K562 (cell line): ENCODE measurements around the gene ADAMTS6. TPM values are rescaled to one million over a fixed set of nuclear protein-coding genes. Genes with fewer than 3 reads are reported as not detected.

Experiments used
- ATAC-seq: fragments of 200-7000 bp; cut with Tn5 transposase; 3 replicates; pipeline ENCODE4 v1.9.1; 2020; ENCODE audit warnings: moderate library complexity
- BruUV-seq: library from RNA; stranded (reverse); fragments of 400-500 nt; replicated peaks from 2 replicates; lab custom pipeline; 2021; lab: Mats Ljungman, UMichigan
- CTCF ChIA-PET: fragments of 300-600 bp; formaldehyde crosslinking; extraction: SDS; loops from one replicate; lab custom pipeline; 2021; ENCODE audit warnings: low intra/inter-chr PET ratio; lab: Yijun Ruan, JAX
- POLR2A ChIA-PET: fragments of 300-600, 350-650 bp; sonication (Branson Sonifier 250); formaldehyde crosslinking; extraction: SDS; loops from one replicate; lab custom pipeline; 2021; ENCODE audit warnings: antibody characterized with exemption, inconsistent platforms; lab: Yijun Ruan, JAX
- DNase-seq, 4 experiments: peaks; one replicate each; pipeline versions ENCODE4 v3.0.0 to v3.0.0-alpha.2; 2011 to 2018; ENCODE audit warnings: low spot score in 3 of 4, mixed read lengths in 3 of 4; ENCODE audit errors: extremely low read depth in 1 of 4
- FAIRE-seq: peaks from 2 replicates; lab custom pipeline; 2011; peaks lifted over from hg19 to GRCh38; lab: Jason Lieb, UNC
- H2AFZ ChIP-seq: 2 replicates; pipeline ENCODE4 v1.6.0; 2011; ENCODE audit warnings: low read depth, low read length, control low read depth, inconsistent platforms
- H3K27ac ChIP-seq: fragments of 200-600 bp; 3 replicates; pipeline ENCODE4 v1.8.0; 2011; ENCODE audit warnings: low read depth, mild to moderate bottlenecking, control low read depth, inconsistent platforms, low read length, moderate library complexity, mixed read lengths; ENCODE audit errors: extremely low read depth
- H3K27me3 ChIP-seq, 2 experiments: fragments of 300-600 bp in 1 of 2; 2 replicates in 1 of 2; 3 replicates in 1 of 2; pipeline versions ENCODE4 v1.6.0 to v1.8.0; 2011; ENCODE audit warnings: inconsistent platforms in 2 of 2, low read length in 2 of 2, mild to moderate bottlenecking in 1 of 2, mixed read lengths in 1 of 2, moderate library complexity in 1 of 2; ENCODE audit not compliant: control insufficient read depth in 2 of 2, insufficient read depth in 2 of 2
- H3K36me3 ChIP-seq: fragments of 300-600 bp; 3 replicates; pipeline ENCODE4 v1.8.0; 2011; ENCODE audit warnings: mild to moderate bottlenecking, low read length, inconsistent platforms; ENCODE audit not compliant: control insufficient read depth, insufficient read depth
- H3K4me1 ChIP-seq, 2 experiments: fragments of 200-600 bp in 1 of 2; replicated peaks in 1 of 2; 2 replicates in 1 of 2; 3 replicates in 1 of 2; pipeline versions ENCODE4 v1.5.1 to v1.8.0; 2011; ENCODE audit warnings: inconsistent platforms in 2 of 2, low read length in 2 of 2, mild to moderate bottlenecking in 1 of 2, mixed read lengths in 1 of 2, moderate library complexity in 1 of 2; ENCODE audit not compliant: control insufficient read depth in 2 of 2, insufficient read depth in 2 of 2
- H3K4me2 ChIP-seq: 2 replicates; pipeline ENCODE4 v1.6.1; 2011; ENCODE audit warnings: low read length, control low read depth, inconsistent platforms, mixed read lengths; ENCODE audit not compliant: insufficient read depth
- H3K4me3 ChIP-seq: fragments of 200-600 bp; sonication (generic), shearing (Covaris generic); 2 replicates; pipeline ENCODE4 v1.5.1; 2016; ENCODE audit warnings: control low read depth, inconsistent platforms
- H3K79me2 ChIP-seq: fragments of 200-600 bp; 3 replicates; pipeline ENCODE4 v1.8.0; 2011; ENCODE audit warnings: low read length, inconsistent platforms; ENCODE audit not compliant: control insufficient read depth, insufficient read depth
- H3K9ac ChIP-seq, 2 experiments: 2 replicates each; pipeline versions ENCODE4 v1.6.0 to v1.6.1; 2011; ENCODE audit warnings: low read depth in 2 of 2, low read length in 2 of 2, control low read depth in 1 of 2, inconsistent platforms in 1 of 2, mild to moderate bottlenecking in 1 of 2, mixed read lengths in 1 of 2; ENCODE audit not compliant: insufficient read depth in 1 of 2
- H3K9me1 ChIP-seq: one replicate; pipeline ENCODE4 v1.6.0; 2011; ENCODE audit warnings: inconsistent platforms, mild to moderate bottlenecking, low read length, moderate library complexity; ENCODE audit not compliant: control insufficient read depth, insufficient read depth
- H3K9me3 ChIP-seq: replicated peaks from 2 replicates; pipeline ENCODE4 v1.5.1; 2011; ENCODE audit warnings: low read depth, low read length, inconsistent platforms; ENCODE audit not compliant: control insufficient read depth, insufficient read depth
- H4K20me1 ChIP-seq: replicated peaks from 2 replicates; pipeline ENCODE4 v1.6.1; 2011; ENCODE audit warnings: low read length, inconsistent platforms, mixed read lengths; ENCODE audit not compliant: control insufficient read depth, insufficient read depth
- CHCHD3 ChIP-seq: fragments of 250-450 bp; sonication (Bioruptor Pico); IDR thresholded peaks from 2 replicates; pipeline ENCODE4 v2.1.2; 2022; ENCODE audit warnings: mild to moderate bottlenecking
- HDAC2 ChIP-seq: fragments of 450-650 bp; IDR thresholded peaks from 2 replicates; pipeline ENCODE4 v1.6.1; 2016; ENCODE audit warnings: mild to moderate bottlenecking
- SAP30 ChIP-seq: fragments of 200-600 bp; sonication (generic); IDR thresholded peaks from 2 replicates; pipeline ENCODE4 v1.6.1; 2012; ENCODE audit warnings: borderline replicate concordance, low read depth, mild to moderate bottlenecking, moderate library complexity, low read length, control low read depth, inconsistent platforms; ENCODE audit not compliant: insufficient read depth, poor library complexity, severe bottlenecking
- SNRNP70 ChIP-seq: fragments of 200-400 bp; formaldehyde crosslinking; optimal IDR thresholded peaks from 2 replicates; pipeline ENCODE3; 2017; ENCODE audit warnings: low read depth, low read length
- TAF7 ChIP-seq: fragments of 450-650 bp; IDR thresholded peaks from 2 replicates; pipeline ENCODE4 v1.6.1; 2016; ENCODE audit warnings: missing genetic modification characterization, missing compliant biosample characterization
- TAF9B ChIP-seq: fragments of 450-650 bp; IDR thresholded peaks from 2 replicates; pipeline ENCODE4 v1.6.1; 2018; ENCODE audit warnings: mild to moderate bottlenecking; ENCODE audit not compliant: partially characterized antibody
- ZKSCAN3 ChIP-seq: fragments of 250-450 bp; sonication (Bioruptor Pico); IDR thresholded peaks from 2 replicates; pipeline ENCODE4 v1.4.0; 2020
- ZNF165 ChIP-seq: fragments of 250-450 bp; sonication (Bioruptor Pico); IDR thresholded peaks from 2 replicates; pipeline ENCODE4 v1.4.0; 2020; ENCODE audit warnings: borderline replicate concordance
- WGBS: fragments of 100-300 bp; shearing (Covaris generic); methylation state at CpG from one replicate; pipeline ENCODE4 v1.1.6; 2016; ENCODE audit warnings: low coverage, mixed read lengths; ENCODE audit not compliant: insufficient coverage; ENCODE audit errors: missing lambda C conversion rate; 5-methylcytosine and 5-hydroxymethylcytosine counted together
- in situ Hi-C: fragments of 300-500 bp; cut with MboI; formaldehyde crosslinking; loops from 4 replicates; pipeline ENCODE4 v1.15.0; 2018; ENCODE audit warnings: inconsistent platforms, mixed read lengths
- intact Hi-C: fragments of 100-400 bp; cut with micrococcal nuclease; formaldehyde crosslinking; loops from 2 replicates; pipeline ENCODE4 v1.14.2; 2022
- polyA plus RNA-seq, 8 experiments: library from polyadenylated mRNA; depleted of rRNA in 4 of 8; stranded (reverse) in 5 of 8; unstranded in 3 of 8; fragments of >200 nt; fragmentation: Nextera tagmentation in 2 of 8; fragmentation: Illumina TruSeq in 1 of 8; extraction: Ambion mirVana in 2 of 8; extraction: Trizol in 1 of 8; gene quantifications; 2 replicates each; pipeline versions ENCODE4 v1.2.1 to v1.2.3, GENCODE V29; 2011 to 2014; ENCODE audit warnings: inconsistent platforms in 1 of 8, missing spikeins in 1 of 8
- total RNA-seq, 7 experiments: library from RNA; depleted of rRNA in 6 of 7; stranded (reverse); fragments of >200 nt in 6 of 7; fragmentation: Illumina TruSeq in 2 of 7; extraction: Trizol in 2 of 7; gene quantifications; 2 replicates each; pipeline versions ENCODE4 v1.2.1 to v1.2.3, GENCODE V29; 2011 to 2021; ENCODE audit warnings: low replicate concordance in 1 of 7
- TF ChIP-seq, protein P1 (sequence below): fragments of 250-450 bp; sonication (Bioruptor Pico); IDR thresholded peaks from 2 replicates; pipeline ENCODE4 v1.8.0; 2022; ENCODE audit warnings: moderate library complexity, mild to moderate bottlenecking, inconsistent platforms

The ADAMTS6 gene
- total and polyA plus RNA-seq, 9 of the 15 experiments (the other 6 are each of a cell fraction or from before 2014, with no cell fraction given) = 0.57 to 5.3 (median 1.5) TPM

DNA sequence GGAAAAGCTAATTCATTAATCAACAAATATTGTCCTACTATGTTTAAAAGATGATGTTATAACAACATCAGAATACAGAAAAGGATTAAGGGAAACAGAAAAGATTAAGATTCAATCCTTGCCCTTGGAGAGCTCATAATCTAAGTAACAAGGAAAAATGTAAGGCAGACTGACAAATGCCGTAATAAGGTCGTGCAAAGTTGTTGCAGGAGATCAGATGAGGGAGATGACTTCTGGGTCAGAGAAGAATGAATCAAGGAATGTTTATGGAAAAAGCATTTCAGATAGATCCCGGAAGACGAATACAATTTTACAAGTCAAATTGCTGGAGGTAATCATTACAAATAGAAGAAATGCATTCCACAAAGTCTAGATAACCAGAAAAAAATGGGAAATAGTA is 6.4 kb downstream of the ADAMTS6 start:
- Histone ChIP-seq H3K4me3 (no peak overlapping the region), H2AFZ (no peak overlapping the region), H3K36me3 (no peaks in the 10 kb centered on the region), H4K20me1 (no peaks in the 10 kb centered on the region), H3K27me3 (no peaks in the 10 kb centered on the region), H3K4me2 (no peak overlapping the region), H3K9me3 (no peaks in the 10 kb centered on the region), H3K4me1 (peaks cover 0 to 8% of the 10 kb centered on the region in 2 experiments; a peak in 1 of 5 replicates), H3K9me1 (no peaks in the 10 kb centered on the region), H3K79me2 (peaks cover 12% of the 10 kb centered on the region; the same call in 2 of the 3 replicates), H3K9ac (no peak overlapping the region), H3K27ac (no peak overlapping the region)
- ChIA-PET CTCF (no interaction called here), POLR2A (no interaction called here)
- no peak for FAIRE-seq
- intact Hi-C loops (loop anchor here (10.0 kb wide), 1 partner anchor 211 kb away; no protein-coding TSS in a partner anchor), in situ Hi-C loops (loop anchor here (25.0 kb wide), 2 partner anchors 513 to 838 kb away; no protein-coding TSS in a partner anchor)
- no peak for ATAC-seq
- TF ChIP-seq ZNF165 (CRISPR knock-in tag) = no peak
- TF ChIP-seq TAF9B = no peak
- TF ChIP-seq CHCHD3 (CRISPR knock-in tag) = no peak
- no peak for TF ChIP-seq TAF7 (tag)
- TF ChIP-seq ZKSCAN3 = no peak
- TF ChIP-seq SAP30 = no peak
- TF ChIP-seq, protein P1, sequence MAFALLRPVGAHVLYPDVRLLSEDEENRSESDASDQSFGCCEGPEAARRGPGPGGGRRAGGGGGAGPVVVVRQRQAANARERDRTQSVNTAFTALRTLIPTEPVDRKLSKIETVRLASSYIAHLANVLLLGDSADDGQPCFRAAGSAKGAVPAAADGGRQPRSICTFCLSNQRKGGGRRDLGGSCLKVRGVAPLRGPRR (CRISPR knock-in tag) = no peak
- TF ChIP-seq HDAC2 = no peak
- TF ChIP-seq SNRNP70 = no peak
- 68% methylated on average over 4 of the region's 4 CpGs for WGBS
- DNase-seq = no peak
- BruUV-seq = no TSS peak
